Tibial artery (tissue), 4 donors: ENCODE measurements around the gene GIPC2.

Source experiments
- DNase-seq, 2 donors: peaks; one replicate each; pipeline ENCODE4 v3.0.0-alpha.2; 2019
- H3K27ac ChIP-seq, 2 donors: fragments of 200-600 bp; sonication (generic) in 1 of 2; 1 replicate in 1 of 2; 2 replicates in 1 of 2; pipeline ENCODE4 v1.5.1; 2018 to 2019; ENCODE audit warnings: mild to moderate bottlenecking in 1 of 2
- H3K27me3 ChIP-seq, 2 donors: fragments of 200-600 bp; sonication (generic) in 1 of 2; one replicate each; pipeline versions ENCODE4 v1.5.1 to v1.6.0; 2016 to 2019
- H3K36me3 ChIP-seq, 3 donors: fragments of 200-600 bp; sonication (generic) in 2 of 3; one replicate each; pipeline ENCODE4 v1.5.1; 2016 to 2019; ENCODE audit warnings: mild to moderate bottlenecking in 2 of 3
- H3K4me1 ChIP-seq, 4 donors: fragments of 200-600 bp; sonication (generic) in 2 of 4; 1 replicate in 3 of 4; 2 replicates in 1 of 4; pipeline ENCODE4 v1.5.1; 2016 to 2019
- H3K4me3 ChIP-seq, 2 donors: fragments of 200-600 bp; sonication (generic) in 1 of 2; 1 replicate in 1 of 2; 2 replicates in 1 of 2; pipeline ENCODE4 v1.5.1; 2018 to 2019; ENCODE audit warnings: mild to moderate bottlenecking in 2 of 2
- H3K9me3 ChIP-seq, 3 donors: fragments of 200-600 bp; sonication (generic) in 1 of 3; one replicate each; pipeline ENCODE4 v1.5.1; 2016 to 2019
- intact Hi-C: fragments of 100-400 bp; cut with DNase I; formaldehyde crosslinking; loops from one replicate; pipeline ENCODE4 v1.15.0; 2023; ENCODE audit warnings: low total_unique reads
- TF ChIP-seq, protein P1 (sequence below), 2 experiments: fragments of 200-600 bp in 1 of 2; fragments of 450-650 bp in 1 of 2; IDR thresholded peaks; one replicate each; pipeline ENCODE4 v1.5.1; 2017 to 2019; ENCODE audit warnings: antibody characterized with exemption in 2 of 2, mild to moderate bottlenecking in 1 of 2, moderate library complexity in 1 of 2

GIPC2 gene

GRCh38 chr1:78088015-78088414 is 42.2 kb downstream of the GIPC2 start:
- H3K4me1 ChIP-seq: no peaks in the 10 kb centered on the region
- intact Hi-C loops: no loop called here
- peaks cover 0 to 12% (median 5%) of the 10 kb centered on the region in 3 donors for H3K9me3 ChIP-seq
- no peak for DNase-seq
- H3K27me3 ChIP-seq: no peaks in the 10 kb centered on the region
- TF ChIP-seq, protein P1, sequence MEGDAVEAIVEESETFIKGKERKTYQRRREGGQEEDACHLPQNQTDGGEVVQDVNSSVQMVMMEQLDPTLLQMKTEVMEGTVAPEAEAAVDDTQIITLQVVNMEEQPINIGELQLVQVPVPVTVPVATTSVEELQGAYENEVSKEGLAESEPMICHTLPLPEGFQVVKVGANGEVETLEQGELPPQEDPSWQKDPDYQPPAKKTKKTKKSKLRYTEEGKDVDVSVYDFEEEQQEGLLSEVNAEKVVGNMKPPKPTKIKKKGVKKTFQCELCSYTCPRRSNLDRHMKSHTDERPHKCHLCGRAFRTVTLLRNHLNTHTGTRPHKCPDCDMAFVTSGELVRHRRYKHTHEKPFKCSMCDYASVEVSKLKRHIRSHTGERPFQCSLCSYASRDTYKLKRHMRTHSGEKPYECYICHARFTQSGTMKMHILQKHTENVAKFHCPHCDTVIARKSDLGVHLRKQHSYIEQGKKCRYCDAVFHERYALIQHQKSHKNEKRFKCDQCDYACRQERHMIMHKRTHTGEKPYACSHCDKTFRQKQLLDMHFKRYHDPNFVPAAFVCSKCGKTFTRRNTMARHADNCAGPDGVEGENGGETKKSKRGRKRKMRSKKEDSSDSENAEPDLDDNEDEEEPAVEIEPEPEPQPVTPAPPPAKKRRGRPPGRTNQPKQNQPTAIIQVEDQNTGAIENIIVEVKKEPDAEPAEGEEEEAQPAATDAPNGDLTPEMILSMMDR (IDR thresholded peaks at IDR 0.05): no peak
- no peaks in the 10 kb centered on the region for H3K36me3 ChIP-seq
- H3K4me3 ChIP-seq: no peak overlapping the region
- H3K27ac ChIP-seq: no peak overlapping the region

DNA sequence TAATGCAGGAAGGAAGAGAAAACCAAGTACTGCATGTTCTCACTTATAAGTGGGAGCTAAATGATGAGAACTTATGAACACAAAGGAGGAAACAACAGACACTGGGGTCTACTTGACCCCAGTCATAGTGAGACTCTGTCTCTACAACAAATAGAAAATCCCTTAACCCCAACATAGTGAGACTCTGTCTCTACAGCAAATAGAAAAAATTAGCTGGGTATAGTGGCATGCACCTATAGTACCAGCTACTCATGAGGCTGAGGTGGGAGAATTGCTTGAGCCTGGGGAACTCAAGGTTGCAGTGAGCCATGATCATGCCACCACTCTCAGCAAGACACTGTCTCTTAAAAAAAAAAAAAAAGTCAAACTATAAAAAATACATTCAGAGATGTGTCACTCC is 42.7 kb downstream of the GIPC2 start:
- no peak for DNase-seq
- no peak overlapping the region for H3K4me3 ChIP-seq
- no peaks in the 10 kb centered on the region for H3K4me1 ChIP-seq
- peaks cover 0 to 12% (median 5%) of the 10 kb centered on the region in 3 donors for H3K9me3 ChIP-seq
- no peak overlapping the region for H3K27ac ChIP-seq
- intact Hi-C loops: no loop called here
- H3K27me3 ChIP-seq: no peaks in the 10 kb centered on the region
- H3K36me3 ChIP-seq: no peaks in the 10 kb centered on the region
- TF ChIP-seq, protein P1 (IDR thresholded peaks at IDR 0.05): no peak

GRCh38 chr1:78089010-78089409 is 43.2 kb downstream of the GIPC2 start:
- DNase-seq: no peak
- H3K36me3 ChIP-seq: no peaks in the 10 kb centered on the region
- no peak overlapping the region for H3K4me3 ChIP-seq
- TF ChIP-seq, protein P1 (IDR thresholded peaks at IDR 0.05): no peak
- H3K9me3 ChIP-seq: peaks cover 0 to 12% (median 5%) of the 10 kb centered on the region in 3 donors
- no peak overlapping the region for H3K27ac ChIP-seq
- intact Hi-C loops: no loop called here
- H3K27me3 ChIP-seq: no peaks in the 10 kb centered on the region
- H3K4me1 ChIP-seq: no peaks in the 10 kb centered on the region

DNA sequence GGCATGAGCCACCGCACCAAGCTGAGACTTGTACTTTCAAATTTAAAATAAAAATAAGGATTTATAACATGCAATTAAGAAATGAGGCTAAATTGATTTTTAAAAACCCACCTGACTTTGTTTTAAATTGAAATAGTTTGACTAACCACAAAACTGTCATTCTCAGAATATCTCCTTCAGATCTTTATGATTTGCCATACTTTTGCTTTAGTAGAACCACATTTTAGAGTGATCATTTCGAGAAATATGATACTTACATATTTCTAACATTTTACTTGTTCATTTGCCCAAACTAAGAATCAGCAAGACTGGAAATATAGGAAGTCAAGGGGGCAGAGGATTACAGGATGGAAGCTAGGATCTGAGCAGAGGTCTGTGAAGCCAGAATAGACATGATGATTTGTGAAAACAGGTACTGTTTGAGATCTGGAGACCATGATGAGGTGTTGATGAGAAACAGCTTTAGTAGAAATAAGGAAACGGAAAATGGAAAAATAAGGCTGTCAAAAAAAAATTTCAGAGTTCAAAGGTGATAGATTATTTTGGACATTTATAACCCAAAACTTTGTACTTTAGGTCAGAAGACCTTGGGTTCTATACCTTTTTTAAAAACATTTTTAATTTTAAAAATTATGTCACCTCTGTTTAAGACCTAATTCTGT is 44.8 kb downstream of the GIPC2 start:
- peaks cover 0 to 12% (median 5%) of the 10 kb centered on the region in 3 donors for H3K9me3 ChIP-seq
- no peaks in the 10 kb centered on the region for H3K27me3 ChIP-seq
- no peak for DNase-seq

GRCh38 chr1:78091215-78091813 is 45.5 kb downstream of the GIPC2 start:
- intact Hi-C loops: no loop called here
- H3K27me3 ChIP-seq: no peaks in the 10 kb centered on the region
- DNase-seq: no peak
- no peak overlapping the region for H3K4me3 ChIP-seq
- TF ChIP-seq, protein P1 (IDR thresholded peaks at IDR 0.05): no peak
- H3K36me3 ChIP-seq: no peaks in the 10 kb centered on the region
- no peaks in the 10 kb centered on the region for H3K4me1 ChIP-seq
- H3K27ac ChIP-seq: no peak overlapping the region
- H3K9me3 ChIP-seq: peaks cover 0 to 12% (median 5%) of the 10 kb centered on the region in 3 donors

More for the DNA sequence above, 44.8 kb downstream of the GIPC2 start:
- intact Hi-C loops: no loop called here
- Histone ChIP-seq H3K4me3 (no peak overlapping the region), H3K4me1 (no peaks in the 10 kb centered on the region), H3K36me3 (no peaks in the 10 kb centered on the region), H3K27ac (no peak overlapping the region)
- TF ChIP-seq, protein P1 (IDR thresholded peaks at IDR 0.05): no peak
